ENCODE results near the gene LARGE1. TPM values are rescaled to one million over a fixed set of nuclear protein-coding genes. Genes with fewer than 3 reads are reported as not detected.

The LARGE1 gene
- total RNA-seq, 1 experiment from 2014 or later, result 2.5 TPM

DNA sequence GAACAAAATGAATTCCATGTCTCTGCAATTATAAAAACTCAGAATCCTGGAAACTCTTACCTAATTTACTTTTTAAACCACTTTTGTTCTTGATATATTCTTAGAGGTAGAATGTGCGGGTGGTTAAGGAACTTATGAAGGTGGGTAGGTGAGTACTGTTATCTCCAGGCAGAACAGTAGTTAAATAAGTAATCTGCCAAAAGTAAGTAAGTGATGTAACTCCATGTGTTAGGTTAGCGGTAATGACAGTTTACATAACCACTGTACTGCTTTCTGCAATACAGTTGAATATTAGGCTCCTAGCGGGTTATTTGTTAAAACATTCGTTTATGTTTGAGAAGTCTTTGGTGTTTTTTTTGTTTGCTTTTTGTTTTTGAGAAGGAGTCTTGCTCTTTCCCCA lies 7.1 kb downstream of the LARGE1 start:
- Histone ChIP-seq H3K36me3 (ENCODE audit: control insufficient read depth, insufficient read depth, low read length) (no peaks in the 10 kb centered on the region), H3K27ac (ENCODE audit: low read length) (no peak overlapping the region), H3K4me3 (ENCODE audit: low read depth in 2 of 2, low read length in 2 of 2) (no peak overlapping the region), H3K9me3 (ENCODE audit: control insufficient read depth, insufficient read depth, low read depth, low read length) (no peaks in the 10 kb centered on the region), H3K27me3 (ENCODE audit: control insufficient read depth, insufficient read depth, low read length) (no peaks in the 10 kb centered on the region), H3K4me1 (ENCODE audit: control insufficient read depth, insufficient read depth, low read length) (no peaks in the 10 kb centered on the region)
- BruUV-seq (replicated peaks), result no TSS peak
- ChIA-PET CTCF (no interaction called here), POLR2A (no interaction called here)
- intact Hi-C loops (cut with micrococcal nuclease; ENCODE audit: unreplicated experiment) (no loop called here), in situ Hi-C loops (cut with HindIII; ENCODE audit: low pct_unique_long_range_greater_than_20kb, low sequenced_read_pairs) (no loop called here)
- DNase-seq (ENCODE audit: low read depth, low spot score), result no peak
- ATAC-seq, result no peak
- TF ChIP-seq CTCF (IDR thresholded peaks at IDR 0.05), result no peak
- no peak for TF ChIP-seq SIN3A (IDR thresholded peaks at IDR 0.05; ENCODE audit: borderline replicate concordance, insufficient read depth, low read depth, low read length)
- no peak for TF ChIP-seq POLR2AphosphoS5 (IDR thresholded peaks at IDR 0.05; ENCODE audit: low read depth, low read length)
- no peak for TF ChIP-seq TCF7L2 (IDR thresholded peaks at IDR 0.05; ENCODE audit: low read depth, low read length)
- no peak for TF ChIP-seq REST (IDR thresholded peaks at IDR 0.05; ENCODE audit: insufficient read depth in 1 of 2, low read depth in 2 of 2, low read length in 1 of 2)

GRCh38 chr22:33909911-33910310 lies 10.4 kb downstream of the LARGE1 start:
- Histone ChIP-seq H3K36me3 (ENCODE audit: control insufficient read depth, insufficient read depth, low read length) (no peaks in the 10 kb centered on the region), H3K4me3 (ENCODE audit: low read depth in 2 of 2, low read length in 2 of 2) (no peak overlapping the region), H3K27ac (ENCODE audit: low read length) (no peak overlapping the region), H3K27me3 (ENCODE audit: control insufficient read depth, insufficient read depth, low read length) (no peaks in the 10 kb centered on the region), H3K9me3 (ENCODE audit: control insufficient read depth, insufficient read depth, low read depth, low read length) (no peaks in the 10 kb centered on the region), H3K4me1 (ENCODE audit: control insufficient read depth, insufficient read depth, low read length) (no peaks in the 10 kb centered on the region)
- ATAC-seq, result no peak
- intact Hi-C loops (cut with micrococcal nuclease; ENCODE audit: unreplicated experiment), result no loop called here
- no TSS peak for BruUV-seq (replicated peaks)
- CTCF ChIA-PET, result interaction anchor here (0.5 kb wide), 1 partner anchor 9 kb away, joined by 9 read pairs; no protein-coding TSS in a partner anchor
- in situ Hi-C loops (cut with HindIII; ENCODE audit: low pct_unique_long_range_greater_than_20kb, low sequenced_read_pairs), result no loop called here
- POLR2A ChIA-PET, result no interaction called here
- no peak for DNase-seq (ENCODE audit: low read depth, low spot score)
- no peak for TF ChIP-seq SIN3A (IDR thresholded peaks at IDR 0.05; ENCODE audit: borderline replicate concordance, insufficient read depth, low read depth, low read length)
- TF ChIP-seq TCF7L2 (IDR thresholded peaks at IDR 0.05; ENCODE audit: low read depth, low read length), result no peak
- no peak for TF ChIP-seq REST (IDR thresholded peaks at IDR 0.05; ENCODE audit: insufficient read depth in 1 of 2, low read depth in 2 of 2, low read length in 1 of 2)
- no peak for TF ChIP-seq POLR2AphosphoS5 (IDR thresholded peaks at IDR 0.05; ENCODE audit: low read depth, low read length)
- no peak for TF ChIP-seq CTCF (IDR thresholded peaks at IDR 0.05)

All from Panc1 (cell line).